SIG-M5 treated with dmso at 0.1 percent for 504 hours (cell line): ENCODE results near the gene ANKS1B.
A peak's percentile ranks its signal among the peaks of the same experiment; 100 is the strongest.
"Not testable (repeated sequence)": the region's sequence is repeated elsewhere in the genome, so short reads cannot be mapped to it uniquely, and the experiment has no call there.

ENCODE experiments used
- DNase-seq: peaks from one replicate; lab custom pipeline; 2025; ENCODE audit not compliant: unreplicated experiment; lab: John Stamatoyannopoulos, UW

The ANKS1B gene

GRCh38 chr12:99389751-99390150, 595.0 kb downstream of the ANKS1B start:
- no peak for DNase-seq

- no peak for DNase-seq
These were observed 596.0 kb downstream of the ANKS1B start for GRCh38 chr12:99388671-99389195.

- DNase-seq = no peak
These were observed 597.1 kb downstream of the ANKS1B start for GRCh38 chr12:99387661-99388060.

DNA sequence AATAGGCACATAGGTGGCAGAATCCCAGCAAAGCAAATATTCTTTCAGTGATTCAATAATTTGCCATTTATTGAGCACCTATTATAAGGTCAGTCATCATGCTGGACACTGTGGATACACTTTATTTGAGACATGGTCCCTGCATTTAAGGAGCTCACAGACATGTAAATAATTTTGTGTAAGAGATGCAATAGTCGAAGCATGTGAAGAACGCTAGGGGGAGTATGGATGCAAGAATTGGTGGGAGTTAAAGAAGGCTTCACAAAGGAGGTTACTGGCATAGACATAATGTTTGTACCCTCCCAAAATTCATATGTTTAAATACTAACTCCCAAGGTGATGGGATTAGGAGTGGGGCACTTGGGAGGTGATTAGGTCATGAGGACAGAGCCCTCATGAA, 597.8 kb downstream of the ANKS1B start:
- DNase-seq = peak; percentile 58

DNA sequence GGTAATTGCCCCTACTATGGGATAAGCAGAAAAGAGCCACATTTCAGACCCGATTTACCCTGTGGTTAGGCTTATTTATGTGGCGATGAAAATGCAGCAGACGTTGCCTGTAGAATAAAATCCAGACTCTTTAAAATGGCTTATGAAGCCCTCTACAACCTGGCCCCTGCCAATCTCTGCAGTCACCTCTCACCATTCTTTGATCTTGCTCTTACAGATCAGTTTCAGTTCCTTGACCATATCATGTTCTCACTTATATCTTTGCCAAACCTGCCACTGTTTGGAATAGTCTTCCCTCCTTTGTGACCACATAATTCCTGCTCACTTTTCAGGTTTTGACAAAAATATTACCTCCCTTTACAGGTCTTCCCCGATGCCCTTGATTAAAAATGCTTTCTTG, 601.5 kb downstream of the ANKS1B start:
- no peak for DNase-seq

DNA sequence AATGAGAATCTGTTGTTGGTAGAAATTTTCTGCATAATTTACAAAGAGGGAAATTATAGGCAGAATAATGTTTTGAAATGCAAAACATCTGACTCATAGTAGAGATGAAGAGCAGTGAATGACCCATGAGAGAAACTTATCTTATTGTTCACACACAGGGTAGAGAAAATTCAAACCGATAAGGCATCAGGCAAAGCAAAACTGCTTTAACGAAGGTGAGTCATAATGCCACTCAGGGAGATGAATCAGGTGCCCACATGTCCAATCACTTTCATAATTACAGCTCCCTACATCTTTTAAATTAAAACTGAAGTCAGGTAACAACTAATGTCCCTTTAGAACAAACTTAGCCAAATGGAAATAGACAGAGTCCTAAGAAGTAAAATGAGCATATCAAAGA, 602.7 kb downstream of the ANKS1B start:
- no peak for DNase-seq

GRCh38 chr12:99380701-99381100, 604.0 kb downstream of the ANKS1B start:
- no peak for DNase-seq

DNA sequence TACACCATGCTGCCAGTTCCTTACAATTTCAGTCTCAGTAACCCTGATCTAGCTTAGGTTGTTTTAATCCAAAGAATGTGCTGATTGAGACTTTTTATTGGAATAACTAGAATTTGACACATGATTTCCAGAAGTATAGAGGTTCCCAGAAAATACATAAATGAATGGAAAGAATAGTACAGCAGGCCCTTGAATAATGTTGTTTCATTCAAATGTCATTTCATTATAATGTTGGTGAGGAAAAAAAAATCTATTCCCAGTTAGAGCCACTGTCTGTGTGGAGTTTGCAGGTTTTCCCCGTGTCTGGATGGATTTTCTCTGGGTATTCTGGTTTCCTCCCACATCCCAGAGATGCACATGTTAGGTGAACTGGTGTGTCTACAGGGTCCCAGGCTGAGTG, 610.7 kb downstream of the ANKS1B start:
- no peak for DNase-seq

GRCh38 chr12:99372257-99372920, 612.3 kb downstream of the ANKS1B start:
- no peak for DNase-seq

DNA sequence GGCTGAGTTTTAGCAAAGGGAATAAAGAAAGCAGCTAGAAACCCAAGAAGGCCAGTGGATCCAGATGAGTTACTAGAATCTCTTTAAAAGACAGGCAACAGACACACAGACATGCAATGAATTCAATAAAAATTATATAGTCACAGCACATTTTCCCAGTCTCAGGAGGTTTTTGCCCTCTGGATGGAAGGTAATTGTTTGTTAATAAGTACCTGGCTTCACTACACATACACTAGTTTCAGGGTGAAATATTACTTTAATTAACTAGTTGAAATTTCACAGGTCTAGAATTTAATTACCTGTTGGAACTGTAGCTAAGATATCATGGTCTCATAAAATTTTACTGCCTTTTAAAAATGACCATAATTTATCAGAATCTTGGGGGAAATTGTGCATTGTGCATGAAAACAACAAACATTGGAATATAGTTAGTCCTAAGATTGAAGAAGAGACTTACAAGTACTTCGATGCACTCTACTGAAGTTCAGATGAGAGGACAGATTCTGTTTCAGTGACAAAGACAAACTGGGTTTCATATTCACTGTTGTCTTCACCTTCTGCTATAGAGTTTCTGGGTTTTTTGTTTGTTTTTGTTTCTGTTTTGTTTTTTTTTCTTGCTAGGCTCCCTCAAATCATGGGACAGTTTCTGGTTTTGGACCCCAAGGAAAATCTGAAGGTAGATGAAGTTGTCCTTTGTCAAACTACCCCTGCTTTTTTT, 614.2 kb downstream of the ANKS1B start:
- DNase-seq = no peak

- DNase-seq = no peak
These were observed 617.6 kb downstream of the ANKS1B start for GRCh38 chr12:99367181-99367580.

DNA sequence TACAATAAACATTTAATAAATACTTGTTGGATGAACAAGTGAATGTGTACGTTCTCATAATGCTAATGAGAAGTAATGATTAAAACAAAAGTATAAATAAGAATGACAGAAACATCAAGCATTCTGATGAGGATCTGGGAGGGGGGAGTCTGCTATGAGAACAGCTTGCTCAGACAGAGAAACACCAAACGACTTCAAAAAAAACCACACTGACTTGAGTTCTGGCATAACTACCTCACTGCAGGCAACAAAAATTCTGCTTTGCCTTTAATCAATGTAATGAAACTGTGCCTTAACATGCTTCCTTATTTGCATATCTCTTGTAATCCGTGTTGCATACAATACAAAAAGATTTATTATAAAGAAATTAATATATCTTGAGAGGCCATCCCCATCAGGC, 632.5 kb downstream of the ANKS1B start:
- no peak for DNase-seq

GRCh38 chr12:99343960-99344359, 640.8 kb downstream of the ANKS1B start:
- DNase-seq = no peak

DNA sequence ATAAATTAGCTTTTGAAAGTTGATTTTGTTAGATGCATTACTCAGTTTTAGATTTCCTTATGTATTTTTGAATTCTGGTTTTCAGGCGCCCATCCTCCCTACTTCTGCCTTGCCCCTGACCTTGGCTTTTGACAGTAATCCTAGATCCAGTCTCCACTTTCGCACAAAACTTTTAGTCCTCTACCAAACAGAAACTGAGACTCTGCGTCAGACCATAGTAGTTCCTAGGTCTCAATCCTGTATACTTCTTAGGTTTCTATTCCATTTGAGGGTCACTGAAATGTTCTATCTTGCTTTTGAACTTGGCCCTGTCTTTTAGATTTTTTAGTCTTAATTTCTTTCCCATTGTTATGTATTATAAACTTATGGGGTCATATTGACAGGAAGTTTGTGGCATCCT, 645.1 kb downstream of the ANKS1B start:
- no peak for DNase-seq

GRCh38 chr12:99334285-99335056, 650.3 kb downstream of the ANKS1B start:
- no peak for DNase-seq

DNA sequence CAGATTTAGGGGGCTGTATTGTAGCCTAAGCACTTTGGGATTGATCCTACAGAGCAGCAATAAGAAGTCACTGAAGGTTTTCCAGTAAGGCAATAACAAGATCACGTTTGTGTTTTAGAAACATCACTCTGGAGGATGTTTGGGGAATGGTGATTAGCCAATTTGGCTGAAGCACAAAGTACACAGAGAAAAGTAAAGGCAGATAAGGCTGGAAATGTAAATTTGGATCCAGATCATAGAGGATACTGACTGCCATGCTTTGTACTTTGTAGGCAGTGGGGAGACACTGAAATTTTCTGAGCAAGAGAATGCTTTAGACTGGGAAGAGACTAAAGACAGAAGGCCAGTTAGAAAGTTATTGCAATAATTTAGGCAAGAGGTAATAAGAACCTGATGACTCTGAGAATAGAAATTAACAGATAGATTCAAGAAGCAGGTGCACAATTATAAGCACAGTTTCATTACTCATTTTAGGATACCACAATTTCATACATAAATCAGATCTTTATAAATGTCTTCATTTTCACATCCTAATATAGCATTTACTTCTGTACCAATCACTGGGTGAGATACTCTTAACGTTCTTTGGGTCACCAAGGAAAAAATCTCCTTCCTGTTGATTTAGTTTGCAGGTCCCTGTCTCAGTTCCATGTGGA, 651.7 kb downstream of the ANKS1B start:
- no peak for DNase-seq

- no peak for DNase-seq
These were observed 654.5 kb downstream of the ANKS1B start for GRCh38 chr12:99330216-99330615.

- DNase-seq = not testable (repeated sequence)
These were observed 663.5 kb downstream of the ANKS1B start for GRCh38 chr12:99321210-99321609.

DNA sequence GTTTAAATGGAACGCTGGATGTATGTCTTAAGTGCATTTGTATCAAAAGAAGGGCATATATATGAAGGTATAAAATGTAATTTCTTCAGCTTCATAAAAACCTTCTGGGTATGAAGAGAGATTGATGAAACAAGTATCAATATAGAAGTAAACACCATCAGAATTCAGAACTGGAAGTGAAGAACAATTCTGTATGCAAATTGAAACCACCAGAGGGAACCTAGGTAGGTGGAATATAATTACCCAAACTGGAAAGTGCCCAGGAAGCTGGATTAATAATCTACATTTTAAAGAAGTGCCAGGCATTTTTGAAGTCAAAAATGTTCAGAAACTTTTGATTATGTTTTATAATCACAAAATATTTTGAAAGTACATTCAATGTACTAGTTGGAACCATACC, 673.4 kb downstream of the ANKS1B start:
- DNase-seq = no peak

DNA sequence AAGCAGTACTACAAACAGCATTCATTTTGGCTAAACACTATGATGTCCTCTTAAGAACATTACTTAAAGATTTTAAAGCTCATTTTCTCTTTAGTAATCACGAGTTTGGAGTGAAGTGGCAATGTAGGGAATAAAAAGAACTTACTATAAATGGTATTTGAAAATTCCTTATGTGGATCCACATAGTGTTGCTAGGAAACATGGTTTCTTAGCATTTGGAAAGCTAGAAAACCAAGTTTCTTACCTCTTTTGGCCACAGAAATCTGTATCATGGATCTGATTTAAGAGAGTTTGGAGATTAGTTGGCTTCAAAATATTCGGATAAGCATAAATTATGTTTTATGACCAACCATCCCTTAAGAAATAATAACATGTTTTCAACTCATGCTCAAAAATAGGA, 674.9 kb downstream of the ANKS1B start:
- DNase-seq = no peak

- DNase-seq = no peak
These were observed 681.9 kb downstream of the ANKS1B start for GRCh38 chr12:99302874-99303273.
